ENCODE results near the gene ARHGEF12. TPM values are rescaled to one million over a fixed set of nuclear protein-coding genes. Genes with fewer than 3 reads are reported as not detected.

Gene ARHGEF12
- polyA plus RNA-seq, 1 donor: 36.9 TPM

DNA sequence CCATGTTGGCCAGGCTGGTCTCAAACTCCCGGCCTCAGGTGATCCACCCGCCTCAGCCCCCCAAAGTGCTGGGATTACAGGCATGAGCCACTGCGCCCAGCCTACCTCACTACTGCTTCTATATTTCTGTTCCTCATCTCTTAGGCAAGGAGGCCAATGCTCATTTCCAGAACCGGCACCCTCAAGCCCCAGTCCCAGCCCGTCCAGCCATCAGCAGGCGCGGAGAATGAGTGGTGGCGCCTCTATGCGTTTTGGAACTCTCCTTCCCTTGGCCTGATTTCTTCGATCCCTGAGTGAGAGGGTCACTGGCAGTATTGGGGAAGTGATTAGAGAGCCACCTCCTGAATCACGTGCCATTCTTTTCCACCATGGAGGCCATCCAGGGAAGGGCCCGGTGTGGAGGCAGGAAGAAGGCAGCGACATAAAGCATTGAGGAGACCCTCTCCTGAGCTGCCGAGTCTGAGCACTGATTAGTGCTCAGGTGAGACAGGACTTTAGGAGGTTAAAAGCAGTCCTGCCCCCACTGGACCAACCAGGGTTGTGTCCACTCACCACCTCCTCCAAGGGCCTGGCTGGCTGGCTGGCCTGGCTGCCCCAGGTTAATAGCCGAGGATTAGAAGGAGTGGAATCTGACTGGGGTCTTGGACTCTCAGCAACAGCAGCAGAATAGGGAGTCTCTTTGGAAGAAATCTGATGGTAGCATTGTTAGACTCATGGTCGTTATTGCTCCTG, 184.0 kb downstream of the ARHGEF12 start:
- DNase-seq: no peak

DNA sequence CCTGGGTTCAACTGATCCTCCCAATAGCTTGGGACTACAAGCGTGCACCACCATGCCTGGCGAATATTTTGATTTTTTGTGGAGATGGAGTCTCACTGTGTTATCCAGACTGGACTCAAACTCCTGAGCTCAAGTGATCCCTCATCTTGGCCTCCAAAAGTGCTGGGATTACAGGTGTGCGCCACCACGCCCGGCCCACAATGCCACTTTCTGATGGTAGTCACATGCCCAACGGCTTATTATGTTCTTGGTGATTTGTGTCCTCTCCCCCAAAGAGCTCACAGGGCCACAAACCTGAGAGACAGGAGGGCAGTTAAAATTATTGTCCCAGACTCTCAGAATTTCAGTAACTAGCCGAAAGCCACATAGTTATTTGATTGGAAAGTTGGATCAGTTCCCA, 185.0 kb downstream of the ARHGEF12 start:
- no peak for DNase-seq

DNA sequence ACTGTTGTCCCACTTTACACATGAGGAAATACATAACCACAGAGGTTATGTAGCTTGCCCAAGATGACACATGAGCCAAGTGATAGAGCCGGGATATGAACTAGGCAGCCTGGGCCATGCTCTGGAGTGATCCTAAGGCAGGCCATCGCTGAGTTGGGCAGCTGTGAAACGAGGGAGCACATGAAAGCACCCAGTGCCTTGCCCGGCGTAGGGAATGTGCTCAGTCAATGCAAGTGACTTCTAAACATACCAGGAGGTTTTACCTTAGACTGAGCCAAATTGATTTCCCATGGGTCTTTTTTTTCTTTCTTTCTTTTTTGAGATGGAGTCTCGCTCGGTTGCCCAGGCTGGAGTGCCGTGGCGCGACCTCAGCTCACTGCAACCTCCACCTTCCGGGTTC, 185.8 kb downstream of the ARHGEF12 start:
- DNase-seq: no peak

DNA sequence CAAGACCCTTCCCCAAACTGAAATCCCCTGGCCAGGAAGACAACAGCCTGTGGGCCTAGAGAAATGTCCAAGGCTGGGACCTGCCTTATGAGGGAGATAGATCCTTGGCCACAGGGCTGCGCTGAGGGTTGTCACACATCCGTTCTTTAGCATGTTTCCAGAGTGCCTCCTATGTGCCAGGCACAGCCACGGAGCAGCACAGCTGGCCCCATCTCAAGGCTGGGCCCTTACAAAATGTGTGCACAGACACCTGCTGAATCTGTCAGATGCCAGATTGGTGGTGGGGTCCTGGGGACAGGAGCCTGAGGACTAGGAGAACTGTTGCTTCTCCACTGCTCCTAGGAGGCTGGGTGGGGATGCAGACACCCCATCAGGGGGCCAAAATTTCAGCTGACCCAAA, 186.5 kb downstream of the ARHGEF12 start:
- no peak for DNase-seq

DNA sequence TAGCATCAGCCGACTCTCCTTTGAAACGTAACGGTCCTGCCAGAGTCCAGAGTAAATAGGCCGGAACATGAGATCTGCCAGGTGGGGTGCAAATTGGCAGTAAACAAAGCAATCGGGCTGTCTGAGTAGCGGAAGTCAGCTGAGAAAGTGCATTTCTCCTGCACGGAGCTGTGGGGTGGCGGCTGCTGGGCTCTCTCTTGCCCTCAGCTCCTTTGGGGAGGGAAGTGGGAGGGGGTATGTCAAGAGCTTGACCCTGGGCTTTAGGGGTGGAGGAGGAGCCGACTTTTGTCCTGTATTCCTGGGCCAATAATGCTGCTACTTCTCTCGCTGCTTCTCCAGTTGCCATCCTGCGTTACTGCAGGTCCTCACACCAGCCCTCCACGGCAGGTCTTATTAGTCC, 187.0 kb downstream of the ARHGEF12 start:
- DNase-seq: no peak

DNA sequence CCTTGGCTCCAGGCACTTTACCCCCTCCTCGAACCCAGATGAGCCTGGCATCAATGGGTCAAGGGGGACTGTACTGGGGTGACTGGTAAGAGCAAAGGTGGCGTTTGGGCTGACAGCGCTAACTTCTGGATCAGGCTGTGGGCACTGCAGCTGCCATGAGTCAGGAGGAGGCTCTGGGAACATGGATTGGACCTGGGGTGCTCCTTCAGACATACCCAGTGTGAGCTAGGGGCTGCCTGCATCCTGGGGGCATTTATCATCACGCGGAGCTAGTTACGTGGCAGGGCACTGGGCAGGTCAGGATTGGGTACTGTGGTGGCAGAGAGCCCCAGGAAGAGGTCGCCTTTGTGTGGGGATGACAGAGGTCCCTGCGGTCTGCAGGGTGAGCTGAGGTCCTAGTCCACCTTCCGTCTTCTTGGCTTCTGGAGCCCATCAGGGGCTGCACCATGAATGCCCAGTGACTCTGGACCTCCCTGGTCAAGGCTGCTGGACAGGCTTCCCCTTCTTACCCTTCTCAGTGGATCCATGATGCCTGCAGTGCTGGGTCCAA, 188.4 kb downstream of the ARHGEF12 start:
- DNase-seq: no peak

DNA sequence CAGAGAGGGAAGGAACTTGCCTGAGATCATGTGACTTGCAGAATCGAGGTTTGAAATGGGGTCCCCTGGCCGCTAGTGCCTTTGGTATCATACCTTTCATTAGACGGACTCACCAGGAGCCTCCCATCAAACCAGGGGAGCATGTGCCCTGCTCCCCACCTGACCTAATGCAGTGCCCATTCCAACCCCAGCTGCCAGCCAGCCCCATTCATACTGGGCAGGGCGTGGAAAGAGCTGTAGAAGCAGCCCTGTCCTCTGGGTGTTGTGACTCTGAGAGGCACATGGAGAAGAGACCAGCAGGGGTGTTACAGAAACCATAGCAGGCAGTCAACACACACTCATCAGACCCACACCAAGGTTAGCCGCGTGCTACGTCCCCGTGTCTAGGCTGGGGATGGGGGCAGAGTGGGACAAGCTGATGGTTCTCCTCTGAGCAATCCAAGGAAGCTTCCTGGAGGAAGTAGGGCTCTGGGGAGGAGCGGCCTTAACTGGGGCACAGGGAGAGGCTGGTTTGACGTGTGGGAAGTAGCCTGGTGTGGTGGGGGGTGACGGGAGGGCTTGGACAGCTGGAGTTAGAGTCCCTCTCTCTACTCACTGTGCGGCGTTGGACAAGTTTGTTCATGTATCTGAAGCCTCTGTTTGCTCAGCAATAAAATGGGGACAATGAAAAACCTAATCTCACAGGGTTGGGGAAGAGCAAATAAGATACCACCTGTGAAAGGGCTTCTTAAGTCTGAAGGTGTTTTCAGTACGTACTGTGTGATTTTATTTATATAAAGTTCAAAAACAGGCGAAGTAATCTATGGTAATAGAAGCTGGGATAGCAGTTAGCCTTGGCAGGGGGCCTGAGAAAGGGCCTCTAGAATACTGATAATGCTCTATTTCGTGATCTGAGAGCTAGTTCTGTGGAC, 189.3 kb downstream of the ARHGEF12 start:
- no peak for DNase-seq

DNA sequence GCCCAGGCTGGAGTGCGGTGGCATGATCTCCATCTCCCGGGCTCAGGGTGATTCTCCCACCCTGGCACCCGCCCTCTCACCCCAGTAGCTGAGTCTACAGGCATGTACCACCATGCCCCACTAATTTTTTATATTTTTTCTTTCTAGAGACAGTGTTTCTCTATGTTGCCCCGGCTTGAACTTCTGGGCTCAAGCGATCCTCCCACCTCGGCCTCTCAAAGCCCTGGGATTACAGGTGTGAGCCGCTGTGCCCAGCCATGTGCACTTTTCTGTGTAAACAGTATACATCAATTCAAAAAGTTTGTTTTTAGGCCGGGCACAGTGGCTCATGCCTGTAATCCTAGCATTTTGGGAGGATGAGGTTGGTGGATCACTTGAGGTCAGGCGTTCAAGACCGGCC, 190.0 kb downstream of the ARHGEF12 start:
- no peak for DNase-seq

DNA sequence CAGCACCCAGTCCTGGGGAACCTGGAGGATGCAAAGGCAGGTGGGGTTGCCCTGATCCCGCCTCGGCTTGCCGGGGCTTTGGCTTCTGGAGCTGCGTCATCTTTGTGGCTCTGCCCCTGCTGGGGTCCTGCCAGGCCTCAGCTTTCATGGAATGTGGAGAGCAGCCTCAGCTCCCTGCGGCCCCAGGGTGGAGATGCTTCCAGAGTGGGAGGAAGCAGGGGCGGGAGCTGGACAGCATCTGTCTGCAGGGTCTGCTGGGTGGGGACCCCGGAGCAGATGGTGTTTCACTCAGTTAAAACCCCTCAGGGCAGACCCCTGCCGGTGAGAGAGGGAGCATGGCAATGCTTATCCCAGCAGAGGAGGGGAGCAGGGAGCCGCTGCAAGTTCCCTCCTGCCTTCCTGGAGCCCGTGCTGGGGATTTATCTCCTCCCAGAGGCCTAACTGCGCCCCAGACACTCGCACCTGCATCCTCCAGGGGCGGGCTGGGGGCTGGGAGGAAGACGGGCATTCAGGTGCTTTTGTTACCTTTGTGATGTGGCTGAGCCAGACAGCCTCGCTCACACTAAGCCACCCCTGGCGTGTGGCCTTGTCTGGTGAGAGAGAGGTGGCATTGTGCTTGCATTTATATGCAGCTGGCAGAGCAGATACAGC, 191.0 kb downstream of the ARHGEF12 start:
- DNase-seq: peak; percentile 57

DNA sequence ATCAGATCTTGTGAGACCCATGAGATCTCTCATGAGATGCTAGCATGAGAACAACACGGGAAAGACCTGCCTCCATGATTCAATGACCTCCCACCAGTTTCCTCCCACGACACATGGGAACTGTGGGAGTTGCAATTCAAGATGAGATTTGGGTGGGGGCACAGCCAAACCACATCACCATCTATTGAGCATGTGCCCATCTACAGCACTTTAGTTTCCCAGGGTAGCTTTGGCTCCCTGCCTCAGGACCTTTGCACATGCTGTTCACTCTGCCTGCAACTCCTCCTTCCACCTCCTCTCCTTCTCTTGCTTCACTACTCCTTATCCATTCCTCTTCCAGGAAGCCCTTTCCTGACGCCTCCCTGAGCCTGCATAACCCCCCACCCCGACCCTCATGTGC, 192.5 kb downstream of the ARHGEF12 start:
- DNase-seq: no peak

DNA sequence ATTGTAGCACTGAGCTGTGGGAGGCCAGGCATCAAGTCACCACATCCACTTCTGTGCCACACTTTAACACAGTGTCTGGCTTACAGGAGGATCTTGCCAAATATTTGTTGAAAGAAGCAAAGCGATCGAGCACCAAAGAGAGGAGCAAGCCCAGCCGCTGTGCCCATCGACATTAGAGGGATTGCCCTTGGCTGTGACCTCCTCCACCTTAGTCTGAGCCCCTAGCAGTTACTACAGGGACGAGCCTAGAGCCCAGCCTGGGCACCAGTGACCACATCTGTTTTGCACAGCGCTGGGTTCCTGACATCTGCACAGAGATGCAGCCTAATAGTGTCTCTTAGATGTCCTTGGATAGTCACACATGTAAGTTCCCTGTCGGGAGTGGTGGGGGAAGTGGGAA, 193.0 kb downstream of the ARHGEF12 start:
- DNase-seq: no peak

DNA sequence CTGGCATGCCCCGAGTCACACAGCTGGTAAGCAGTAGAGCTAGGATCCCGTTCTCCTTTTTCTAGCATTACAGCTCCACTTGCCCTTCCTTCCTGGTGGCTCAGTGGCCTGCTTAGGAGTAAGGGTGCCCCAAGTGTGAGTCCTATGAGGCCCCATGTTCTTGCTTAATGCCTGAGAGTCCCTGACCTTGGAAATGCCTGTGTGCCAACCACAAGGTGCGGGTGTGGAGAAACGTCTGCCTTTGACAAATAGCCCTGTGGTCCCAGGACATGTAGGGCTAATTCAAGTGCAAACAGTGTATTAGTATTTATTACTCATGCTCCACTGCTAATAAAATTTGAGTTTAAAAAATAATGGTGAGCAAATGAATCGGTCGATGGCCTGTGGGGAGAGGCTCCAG, 193.7 kb downstream of the ARHGEF12 start:
- DNase-seq: no peak

DNA sequence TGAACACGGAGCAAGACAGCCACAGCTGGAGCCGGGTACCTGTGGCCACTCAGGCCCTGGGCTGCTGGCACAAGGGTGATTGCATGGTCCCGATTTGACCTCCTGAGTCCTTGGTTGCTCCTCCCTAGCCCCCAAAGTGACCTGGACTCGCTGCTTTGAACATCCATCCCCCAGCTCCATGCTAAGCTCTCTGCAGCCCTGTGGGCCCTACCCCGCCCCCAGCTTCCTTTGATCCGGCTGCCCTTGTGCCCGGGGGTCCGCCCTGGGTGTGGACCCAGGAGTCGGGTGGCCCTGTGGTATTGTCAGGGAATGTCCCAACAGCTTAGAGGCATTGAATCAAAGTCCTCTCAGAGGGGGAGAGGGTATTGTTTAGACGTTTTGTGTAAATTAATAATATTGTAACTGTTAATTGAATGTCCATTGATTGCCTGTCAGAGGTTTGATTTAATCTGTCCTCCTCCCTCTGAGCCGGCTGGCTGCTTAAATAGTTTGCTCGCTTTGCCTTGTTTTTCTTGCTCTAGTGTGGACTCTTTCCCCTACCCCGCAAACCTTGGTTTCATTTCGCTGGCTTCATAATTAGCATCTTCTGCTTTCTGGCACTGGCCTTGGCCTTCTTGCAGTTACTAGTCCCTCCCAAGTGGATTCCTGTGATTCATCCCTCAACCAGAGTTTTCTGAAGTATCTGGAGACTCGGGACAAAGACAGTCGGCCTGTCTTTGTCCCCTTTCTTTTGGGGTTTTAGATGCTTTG, 196.0 kb downstream of the ARHGEF12 start:
- no peak for DNase-seq

DNA sequence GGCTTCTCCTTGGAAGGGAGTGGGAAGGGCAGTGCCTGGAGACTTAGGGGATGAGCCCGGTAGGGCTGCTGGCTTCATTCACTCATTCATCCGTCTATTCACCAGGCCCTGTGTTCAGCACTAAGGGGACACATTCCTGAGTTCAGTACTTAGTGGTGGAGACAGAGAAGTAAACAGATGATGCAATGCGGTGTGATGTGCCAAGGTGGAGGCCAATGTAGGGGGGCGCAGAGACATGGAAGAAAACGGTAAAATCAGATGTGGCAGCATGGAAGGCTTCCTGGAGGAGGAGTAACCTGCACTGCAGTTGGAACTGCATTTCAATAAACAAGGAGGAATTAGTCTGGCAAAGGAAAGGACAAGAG, 196.6 kb downstream of the ARHGEF12 start:
- DNase-seq: no peak

DNA sequence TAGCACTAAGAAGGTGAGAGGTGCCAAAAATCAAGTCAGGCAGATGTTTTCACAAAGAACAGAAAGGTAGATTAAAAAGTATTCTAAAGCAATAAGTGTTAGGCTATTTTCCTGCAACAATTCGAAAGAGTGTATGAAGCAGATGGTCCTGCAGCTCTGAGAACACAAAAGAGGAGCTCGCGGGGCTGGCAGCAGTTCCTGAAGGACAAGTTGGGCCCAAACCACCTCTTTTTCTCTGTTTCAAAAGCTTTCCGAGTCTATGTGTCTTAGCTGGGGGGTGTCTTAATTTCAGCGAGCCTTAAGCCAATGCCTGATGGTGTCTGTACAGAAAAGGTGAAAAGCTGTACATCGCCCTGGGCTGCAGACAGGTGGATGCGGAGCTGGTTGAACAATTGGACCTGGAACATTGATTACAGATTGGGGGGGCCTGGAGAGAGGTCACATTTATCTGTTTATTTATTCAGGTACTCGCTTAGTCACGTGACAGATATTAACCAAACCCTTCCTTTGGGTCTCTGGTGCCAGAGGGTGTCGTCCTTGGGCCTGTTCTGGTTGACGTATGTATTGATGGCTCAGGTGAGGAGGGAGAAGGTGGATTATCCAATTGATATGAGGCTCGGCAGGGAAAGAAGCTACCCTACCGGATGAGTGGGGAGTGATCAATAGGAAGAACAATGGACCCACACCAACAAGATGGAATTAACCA, 200.0 kb downstream of the ARHGEF12 start:
- DNase-seq: no peak

DNA sequence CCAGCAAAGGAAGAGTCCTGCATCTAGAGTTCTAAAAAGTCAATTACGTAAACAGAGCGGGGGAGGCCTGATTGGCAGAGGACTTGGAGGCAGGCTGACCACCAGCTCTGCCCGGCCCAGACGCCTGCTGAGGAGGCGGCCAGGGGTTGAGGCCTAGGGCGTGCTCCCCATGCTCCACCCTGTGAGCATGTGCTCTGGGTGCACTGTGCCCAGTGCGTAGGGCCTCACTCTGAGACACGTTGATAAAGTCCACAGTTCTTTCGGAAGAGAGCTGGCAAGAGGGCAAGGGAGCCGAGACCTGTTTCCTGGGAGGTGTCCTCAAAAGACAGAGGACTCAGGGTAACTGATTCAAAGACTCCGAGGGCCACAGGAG, 200.6 kb downstream of the ARHGEF12 start:
- no peak for DNase-seq

DNA sequence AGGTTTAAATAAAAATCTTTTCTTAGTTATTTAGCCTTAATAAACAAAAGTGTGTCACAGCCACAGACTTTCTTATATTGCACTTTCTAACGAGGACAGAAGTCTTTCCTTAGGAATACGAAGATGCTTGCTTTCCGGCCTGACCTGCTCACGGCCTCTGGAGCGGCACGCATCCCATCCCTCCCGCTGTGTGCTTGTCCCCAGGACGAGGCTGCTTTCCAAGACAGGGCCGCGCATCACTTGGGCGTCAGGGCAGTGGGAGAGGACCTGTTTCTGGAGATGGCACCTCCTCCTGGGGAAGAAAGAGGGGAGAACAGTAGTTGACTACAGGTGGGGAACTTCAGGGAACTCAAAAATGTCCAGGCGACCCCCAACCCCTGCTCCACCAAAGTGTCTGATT, 201.8 kb downstream of the ARHGEF12 start:
- DNase-seq: no peak

DNA sequence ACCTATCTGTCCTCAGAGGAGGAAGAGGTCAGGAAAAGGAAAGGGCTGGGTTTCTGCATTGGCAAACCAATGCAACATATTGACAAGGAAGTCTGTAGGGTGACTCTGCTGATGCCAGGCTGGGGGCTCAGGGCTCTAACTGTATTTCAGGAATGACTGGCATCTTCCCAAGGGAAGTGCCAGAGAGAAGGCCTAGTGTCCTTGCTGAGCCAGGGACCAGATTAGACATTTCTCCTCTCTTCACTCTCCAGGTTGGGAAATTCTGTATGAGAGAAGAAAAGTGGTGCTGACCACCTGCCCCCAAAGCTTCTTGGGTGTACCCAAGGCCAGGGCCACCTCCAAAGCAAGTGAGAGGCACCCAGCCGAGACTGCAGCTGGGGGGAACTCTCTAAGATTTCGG, 202.5 kb downstream of the ARHGEF12 start:
- DNase-seq: no peak

Data from hindlimb muscle (tissue), 1 donor.